ENCODE measurements around the gene LRMDA. TPM values are rescaled to one million over a fixed set of nuclear protein-coding genes. Genes with fewer than 3 reads are reported as not detected.

LRMDA gene
- total RNA-seq, 1 donor = under 0.01 TPM

GRCh38 chr10:75862935-75863334 is 431.5 kb downstream of the LRMDA start:
- no peak overlapping the region for H3K4me3 ChIP-seq (ENCODE audit: low read depth, low read length)
- TF ChIP-seq CTCF (IDR thresholded peaks at IDR 0.05; ENCODE audit: insufficient read depth, low read depth, low read length) = no peak
- no peak for DNase-seq (ENCODE audit: low read depth)

GRCh38 chr10:75864717-75865116 is 433.3 kb downstream of the LRMDA start:
- H3K4me3 ChIP-seq (ENCODE audit: low read depth, low read length) = no peak overlapping the region
- DNase-seq (ENCODE audit: low read depth) = no peak
- no peak for TF ChIP-seq CTCF (IDR thresholded peaks at IDR 0.05; ENCODE audit: insufficient read depth, low read depth, low read length)

- TF ChIP-seq CTCF (IDR thresholded peaks at IDR 0.05; ENCODE audit: insufficient read depth, low read depth, low read length) = no peak
- H3K4me3 ChIP-seq (ENCODE audit: low read depth, low read length) = no peak overlapping the region
- no peak for DNase-seq (ENCODE audit: low read depth)
Measured at GRCh38 chr10:75865413-75866299, 434.2 kb downstream of the LRMDA start.

- no peak for DNase-seq (ENCODE audit: low read depth)
- H3K4me3 ChIP-seq (ENCODE audit: low read depth, low read length) = no peak overlapping the region
- no peak for TF ChIP-seq CTCF (IDR thresholded peaks at IDR 0.05; ENCODE audit: insufficient read depth, low read depth, low read length)
Measured at GRCh38 chr10:75866300-75866625, 434.8 kb downstream of the LRMDA start.

- no peak overlapping the region for H3K4me3 ChIP-seq (ENCODE audit: low read depth, low read length)
- TF ChIP-seq CTCF (IDR thresholded peaks at IDR 0.05; ENCODE audit: insufficient read depth, low read depth, low read length) = no peak
- no peak for DNase-seq (ENCODE audit: low read depth)
Measured at GRCh38 chr10:75866731-75867130, 435.3 kb downstream of the LRMDA start.

- no peak for DNase-seq (ENCODE audit: low read depth)
Measured at GRCh38 chr10:75868574-75868973, 437.1 kb downstream of the LRMDA start.

More at GRCh38 chr10:75868574-75868973, 437.1 kb downstream of the LRMDA start:
- TF ChIP-seq CTCF (IDR thresholded peaks at IDR 0.05; ENCODE audit: insufficient read depth, low read depth, low read length) = no peak
- H3K4me3 ChIP-seq (ENCODE audit: low read depth, low read length) = no peak overlapping the region

Data from fibroblast of villous mesenchyme (primary cell).